ENCODE results near the gene SORL1-AS1.
A peak's percentile ranks its signal among the peaks of the same experiment; 100 is the strongest.

The SORL1-AS1 gene

DNA sequence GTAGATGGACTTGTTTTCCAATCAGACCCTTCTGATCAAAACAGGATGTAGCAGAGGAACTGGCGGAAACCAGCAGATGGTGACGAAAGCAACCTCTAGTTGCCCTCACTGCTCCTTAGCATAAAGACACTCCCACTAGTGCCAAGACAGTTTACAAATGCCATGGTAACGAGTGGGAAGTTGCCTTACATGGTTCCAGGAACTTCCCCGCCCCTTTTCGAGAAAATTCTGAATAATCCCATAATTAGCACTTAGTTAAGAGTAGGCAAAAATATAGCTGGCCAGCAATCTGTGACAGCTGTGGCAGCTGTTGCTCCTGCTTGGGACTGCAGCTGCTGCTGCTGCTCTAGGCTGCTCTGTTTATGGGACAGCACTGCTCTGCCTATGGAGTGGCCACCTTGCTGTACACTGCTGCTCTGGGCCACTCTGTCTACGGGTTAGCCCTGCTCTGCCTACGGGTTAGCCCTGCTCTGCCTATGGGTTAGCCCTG is 34.1 kb downstream of the SORL1-AS1 start:
- DNase-seq (ENCODE audit: low spot score), result no peak
- no peak overlapping the region for H3K4me3 Mint-ChIP-seq
- TF ChIP-seq KAT7 (CRISPR knock-in tag; IDR thresholded peaks at IDR 0.05; ENCODE audit: borderline replicate concordance) (no peak), TP53 (CRISPR knock-in tag; IDR thresholded peaks at IDR 0.05) (no peak), SOX15 (CRISPR knock-in tag; IDR thresholded peaks at IDR 0.05) (no peak), FOXJ3 (CRISPR knock-in tag; IDR thresholded peaks at IDR 0.05; ENCODE audit: borderline replicate concordance) (no peak), OVOL2 (CRISPR knock-in tag; IDR thresholded peaks at IDR 0.05; ENCODE audit: borderline replicate concordance) (no peak), IRF2 (CRISPR knock-in tag; IDR thresholded peaks at IDR 0.05; ENCODE audit: borderline replicate concordance, low read depth) (no peak), ZNF121 (CRISPR knock-in tag; IDR thresholded peaks at IDR 0.05) (no peak), TCF7 (CRISPR knock-in tag; IDR thresholded peaks at IDR 0.05; ENCODE audit: low read depth) (no peak), NR2C2 (CRISPR knock-in tag; IDR thresholded peaks at IDR 0.05) (no peak), HMGA2 (CRISPR knock-in tag; IDR thresholded peaks at IDR 0.05) (no peak), ZBTB21 (CRISPR knock-in tag; IDR thresholded peaks at IDR 0.05; ENCODE audit: borderline replicate concordance) (no peak), ZNF232 (CRISPR knock-in tag; IDR thresholded peaks at IDR 0.05) (no peak), GABPB1 (CRISPR knock-in tag; IDR thresholded peaks at IDR 0.05) (no peak)
- TF ChIP-seq, protein P1, sequence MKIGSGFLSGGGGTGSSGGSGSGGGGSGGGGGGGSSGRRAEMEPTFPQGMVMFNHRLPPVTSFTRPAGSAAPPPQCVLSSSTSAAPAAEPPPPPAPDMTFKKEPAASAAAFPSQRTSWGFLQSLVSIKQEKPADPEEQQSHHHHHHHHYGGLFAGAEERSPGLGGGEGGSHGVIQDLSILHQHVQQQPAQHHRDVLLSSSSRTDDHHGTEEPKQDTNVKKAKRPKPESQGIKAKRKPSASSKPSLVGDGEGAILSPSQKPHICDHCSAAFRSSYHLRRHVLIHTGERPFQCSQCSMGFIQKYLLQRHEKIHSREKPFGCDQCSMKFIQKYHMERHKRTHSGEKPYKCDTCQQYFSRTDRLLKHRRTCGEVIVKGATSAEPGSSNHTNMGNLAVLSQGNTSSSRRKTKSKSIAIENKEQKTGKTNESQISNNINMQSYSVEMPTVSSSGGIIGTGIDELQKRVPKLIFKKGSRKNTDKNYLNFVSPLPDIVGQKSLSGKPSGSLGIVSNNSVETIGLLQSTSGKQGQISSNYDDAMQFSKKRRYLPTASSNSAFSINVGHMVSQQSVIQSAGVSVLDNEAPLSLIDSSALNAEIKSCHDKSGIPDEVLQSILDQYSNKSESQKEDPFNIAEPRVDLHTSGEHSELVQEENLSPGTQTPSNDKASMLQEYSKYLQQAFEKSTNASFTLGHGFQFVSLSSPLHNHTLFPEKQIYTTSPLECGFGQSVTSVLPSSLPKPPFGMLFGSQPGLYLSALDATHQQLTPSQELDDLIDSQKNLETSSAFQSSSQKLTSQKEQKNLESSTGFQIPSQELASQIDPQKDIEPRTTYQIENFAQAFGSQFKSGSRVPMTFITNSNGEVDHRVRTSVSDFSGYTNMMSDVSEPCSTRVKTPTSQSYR (CRISPR knock-in tag; IDR thresholded peaks at IDR 0.05), result no peak
- TF ChIP-seq, protein P2, sequence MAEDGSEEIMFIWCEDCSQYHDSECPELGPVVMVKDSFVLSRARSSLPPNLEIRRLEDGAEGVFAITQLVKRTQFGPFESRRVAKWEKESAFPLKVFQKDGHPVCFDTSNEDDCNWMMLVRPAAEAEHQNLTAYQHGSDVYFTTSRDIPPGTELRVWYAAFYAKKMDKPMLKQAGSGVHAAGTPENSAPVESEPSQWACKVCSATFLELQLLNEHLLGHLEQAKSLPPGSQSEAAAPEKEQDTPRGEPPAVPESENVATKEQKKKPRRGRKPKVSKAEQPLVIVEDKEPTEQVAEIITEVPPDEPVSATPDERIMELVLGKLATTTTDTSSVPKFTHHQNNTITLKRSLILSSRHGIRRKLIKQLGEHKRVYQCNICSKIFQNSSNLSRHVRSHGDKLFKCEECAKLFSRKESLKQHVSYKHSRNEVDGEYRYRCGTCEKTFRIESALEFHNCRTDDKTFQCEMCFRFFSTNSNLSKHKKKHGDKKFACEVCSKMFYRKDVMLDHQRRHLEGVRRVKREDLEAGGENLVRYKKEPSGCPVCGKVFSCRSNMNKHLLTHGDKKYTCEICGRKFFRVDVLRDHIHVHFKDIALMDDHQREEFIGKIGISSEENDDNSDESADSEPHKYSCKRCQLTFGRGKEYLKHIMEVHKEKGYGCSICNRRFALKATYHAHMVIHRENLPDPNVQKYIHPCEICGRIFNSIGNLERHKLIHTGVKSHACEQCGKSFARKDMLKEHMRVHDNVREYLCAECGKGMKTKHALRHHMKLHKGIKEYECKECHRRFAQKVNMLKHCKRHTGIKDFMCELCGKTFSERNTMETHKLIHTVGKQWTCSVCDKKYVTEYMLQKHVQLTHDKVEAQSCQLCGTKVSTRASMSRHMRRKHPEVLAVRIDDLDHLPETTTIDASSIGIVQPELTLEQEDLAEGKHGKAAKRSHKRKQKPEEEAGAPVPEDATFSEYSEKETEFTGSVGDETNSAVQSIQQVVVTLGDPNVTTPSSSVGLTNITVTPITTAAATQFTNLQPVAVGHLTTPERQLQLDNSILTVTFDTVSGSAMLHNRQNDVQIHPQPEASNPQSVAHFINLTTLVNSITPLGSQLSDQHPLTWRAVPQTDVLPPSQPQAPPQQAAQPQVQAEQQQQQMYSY (CRISPR knock-in tag; IDR thresholded peaks at IDR 0.05), result no peak
- TF ChIP-seq, protein P3, sequence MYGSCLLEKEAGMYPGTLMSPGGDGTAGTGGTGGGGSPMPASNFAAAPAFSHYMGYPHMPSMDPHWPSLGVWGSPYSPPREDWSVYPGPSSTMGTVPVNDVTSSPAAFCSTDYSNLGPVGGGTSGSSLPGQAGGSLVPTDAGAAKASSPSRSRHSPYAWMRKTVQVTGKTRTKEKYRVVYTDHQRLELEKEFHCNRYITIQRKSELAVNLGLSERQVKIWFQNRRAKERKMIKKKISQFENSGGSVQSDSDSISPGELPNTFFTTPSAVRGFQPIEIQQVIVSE (CRISPR knock-in tag; IDR thresholded peaks at IDR 0.05; ENCODE audit: borderline replicate concordance), result no peak
- TF ChIP-seq, protein P4, sequence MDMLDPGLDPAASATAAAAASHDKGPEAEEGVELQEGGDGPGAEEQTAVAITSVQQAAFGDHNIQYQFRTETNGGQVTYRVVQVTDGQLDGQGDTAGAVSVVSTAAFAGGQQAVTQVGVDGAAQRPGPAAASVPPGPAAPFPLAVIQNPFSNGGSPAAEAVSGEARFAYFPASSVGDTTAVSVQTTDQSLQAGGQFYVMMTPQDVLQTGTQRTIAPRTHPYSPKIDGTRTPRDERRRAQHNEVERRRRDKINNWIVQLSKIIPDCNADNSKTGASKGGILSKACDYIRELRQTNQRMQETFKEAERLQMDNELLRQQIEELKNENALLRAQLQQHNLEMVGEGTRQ (CRISPR knock-in tag; IDR thresholded peaks at IDR 0.05), result no peak
- TF ChIP-seq, protein P5, sequence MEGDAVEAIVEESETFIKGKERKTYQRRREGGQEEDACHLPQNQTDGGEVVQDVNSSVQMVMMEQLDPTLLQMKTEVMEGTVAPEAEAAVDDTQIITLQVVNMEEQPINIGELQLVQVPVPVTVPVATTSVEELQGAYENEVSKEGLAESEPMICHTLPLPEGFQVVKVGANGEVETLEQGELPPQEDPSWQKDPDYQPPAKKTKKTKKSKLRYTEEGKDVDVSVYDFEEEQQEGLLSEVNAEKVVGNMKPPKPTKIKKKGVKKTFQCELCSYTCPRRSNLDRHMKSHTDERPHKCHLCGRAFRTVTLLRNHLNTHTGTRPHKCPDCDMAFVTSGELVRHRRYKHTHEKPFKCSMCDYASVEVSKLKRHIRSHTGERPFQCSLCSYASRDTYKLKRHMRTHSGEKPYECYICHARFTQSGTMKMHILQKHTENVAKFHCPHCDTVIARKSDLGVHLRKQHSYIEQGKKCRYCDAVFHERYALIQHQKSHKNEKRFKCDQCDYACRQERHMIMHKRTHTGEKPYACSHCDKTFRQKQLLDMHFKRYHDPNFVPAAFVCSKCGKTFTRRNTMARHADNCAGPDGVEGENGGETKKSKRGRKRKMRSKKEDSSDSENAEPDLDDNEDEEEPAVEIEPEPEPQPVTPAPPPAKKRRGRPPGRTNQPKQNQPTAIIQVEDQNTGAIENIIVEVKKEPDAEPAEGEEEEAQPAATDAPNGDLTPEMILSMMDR (IDR thresholded peaks at IDR 0.05), result no peak
- POLR2A ChIA-PET, result no interaction called here
- CTCF ChIA-PET, result interaction anchor here (1.1 kb wide), 1 partner anchor 9 kb away, joined by 4 read pairs; no protein-coding TSS in a partner anchor
- 0 out of 2 replicates have a peak overlapping the region, but pooled peaks have one; percentile 37 for H3K27ac Mint-ChIP-seq
- no peaks in the 10 kb centered on the region for H3K27me3 Mint-ChIP-seq (ENCODE audit: low read depth)
- H3K9me3 Mint-ChIP-seq, result 0 out of 2 replicates have a peak, but pooled peaks cover under 1% of the 10 kb centered on the region
- H3K36me3 Mint-ChIP-seq, result no peaks in the 10 kb centered on the region
- ATAC-seq, result peak; percentile 75
- peaks cover 13% of the 10 kb centered on the region for H3K4me1 Mint-ChIP-seq

Data from WTC11 (cell line).